Osteoblast (primary cell): ENCODE results near the gene KCNK5. TPM values are rescaled to one million over a fixed set of nuclear protein-coding genes. Genes with fewer than 3 reads are reported as not detected.

Experiments used
- DNase-seq: peaks from one replicate; pipeline ENCODE4 v3.0.0; 2011; ENCODE audit warnings: low spot score, mixed read lengths; ENCODE audit not compliant: insufficient read length; ENCODE audit errors: missing footprints
- H2AFZ ChIP-seq: 2 replicates; pipeline ENCODE4 v1.6.0; 2011; ENCODE audit warnings: mild to moderate bottlenecking, low read length
- H3K27ac ChIP-seq: 2 replicates; pipeline ENCODE4 v1.5.1; 2011; ENCODE audit warnings: mild to moderate bottlenecking, low read depth, low read length, moderate library complexity
- H3K27me3 ChIP-seq: 2 replicates; pipeline ENCODE4 v1.6.0; 2012; ENCODE audit warnings: mild to moderate bottlenecking, control low read depth, inconsistent platforms, low read length, moderate library complexity; ENCODE audit not compliant: insufficient read depth
- H3K36me3 ChIP-seq: 2 replicates; pipeline ENCODE4 v1.5.1; 2011; ENCODE audit warnings: mild to moderate bottlenecking, low read length, control low read depth, moderate library complexity; ENCODE audit not compliant: insufficient read depth
- H3K4me1 ChIP-seq: 2 replicates; pipeline ENCODE4 v1.5.1; 2011; ENCODE audit warnings: mild to moderate bottlenecking, low read length, control low read depth, moderate library complexity; ENCODE audit not compliant: insufficient read depth
- H3K4me2 ChIP-seq: 2 replicates; pipeline ENCODE4 v1.6.0; 2011; ENCODE audit warnings: mild to moderate bottlenecking, low read length; ENCODE audit not compliant: insufficient read depth
- H3K4me3 ChIP-seq: fragments of 200-600 bp; sonication (generic); 3 replicates; pipeline ENCODE4 v1.5.1; 2012; ENCODE audit warnings: mild to moderate bottlenecking, low read length, inconsistent platforms; ENCODE audit not compliant: insufficient read depth
- H3K79me2 ChIP-seq: 2 replicates; pipeline ENCODE4 v1.6.0; 2012; ENCODE audit warnings: mild to moderate bottlenecking, low read length, control low read depth, inconsistent platforms; ENCODE audit not compliant: insufficient read depth
- H3K9me3 ChIP-seq: 2 replicates; pipeline ENCODE4 v1.5.1; 2011; ENCODE audit warnings: low read depth, low read length, control low read depth
- H4K20me1 ChIP-seq: 2 replicates; pipeline ENCODE4 v1.6.0; 2012; ENCODE audit warnings: mild to moderate bottlenecking, low read length, control low read depth; ENCODE audit not compliant: insufficient read depth
- total RNA-seq: library from RNA; depleted of rRNA; stranded (reverse); fragments of >200 nt; gene quantifications from 2 replicates; pipeline ENCODE4 v1.2.3, GENCODE V29; 2012
- TF ChIP-seq, protein P1 (sequence below): IDR thresholded peaks from 2 replicates; pipeline ENCODE4 v1.5.1; 2011; ENCODE audit warnings: mild to moderate bottlenecking, low read depth, low read length, moderate library complexity; ENCODE audit errors: extremely low read depth

KCNK5 gene
- total RNA-seq, 1 donor: not detected

DNA sequence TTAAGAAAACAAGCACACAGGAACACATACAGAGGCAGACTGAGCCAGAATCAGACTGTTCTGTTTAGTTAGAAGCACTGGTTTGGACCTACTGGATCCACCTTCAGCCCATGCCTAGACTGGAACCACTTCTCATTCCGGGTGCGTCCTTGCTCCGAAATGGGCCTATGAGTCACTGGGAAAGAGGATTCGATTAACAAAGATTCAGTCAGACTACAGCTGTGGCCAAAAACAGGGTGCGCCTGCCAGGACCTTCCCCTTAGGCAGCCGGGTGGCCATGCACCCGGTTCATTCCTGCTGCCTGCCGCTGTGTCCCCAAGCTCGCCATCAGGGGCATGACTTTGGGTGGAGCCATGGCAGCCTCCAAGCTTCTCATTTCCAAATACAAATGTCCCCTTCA, 14.5 kb upstream of the KCNK5 start:
- H3K27ac ChIP-seq: no peak overlapping the region
- no peak overlapping the region for H3K4me3 ChIP-seq
- H2AFZ ChIP-seq: no peak overlapping the region
- no peaks in the 10 kb centered on the region for H4K20me1 ChIP-seq
- no peaks in the 10 kb centered on the region for H3K4me1 ChIP-seq
- H3K9me3 ChIP-seq: no peaks in the 10 kb centered on the region
- peak; percentile 49 for DNase-seq
- H3K36me3 ChIP-seq: no peaks in the 10 kb centered on the region
- TF ChIP-seq, protein P1, sequence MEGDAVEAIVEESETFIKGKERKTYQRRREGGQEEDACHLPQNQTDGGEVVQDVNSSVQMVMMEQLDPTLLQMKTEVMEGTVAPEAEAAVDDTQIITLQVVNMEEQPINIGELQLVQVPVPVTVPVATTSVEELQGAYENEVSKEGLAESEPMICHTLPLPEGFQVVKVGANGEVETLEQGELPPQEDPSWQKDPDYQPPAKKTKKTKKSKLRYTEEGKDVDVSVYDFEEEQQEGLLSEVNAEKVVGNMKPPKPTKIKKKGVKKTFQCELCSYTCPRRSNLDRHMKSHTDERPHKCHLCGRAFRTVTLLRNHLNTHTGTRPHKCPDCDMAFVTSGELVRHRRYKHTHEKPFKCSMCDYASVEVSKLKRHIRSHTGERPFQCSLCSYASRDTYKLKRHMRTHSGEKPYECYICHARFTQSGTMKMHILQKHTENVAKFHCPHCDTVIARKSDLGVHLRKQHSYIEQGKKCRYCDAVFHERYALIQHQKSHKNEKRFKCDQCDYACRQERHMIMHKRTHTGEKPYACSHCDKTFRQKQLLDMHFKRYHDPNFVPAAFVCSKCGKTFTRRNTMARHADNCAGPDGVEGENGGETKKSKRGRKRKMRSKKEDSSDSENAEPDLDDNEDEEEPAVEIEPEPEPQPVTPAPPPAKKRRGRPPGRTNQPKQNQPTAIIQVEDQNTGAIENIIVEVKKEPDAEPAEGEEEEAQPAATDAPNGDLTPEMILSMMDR: no peak
- no peak overlapping the region for H3K4me2 ChIP-seq
- no peaks in the 10 kb centered on the region for H3K27me3 ChIP-seq
- H3K79me2 ChIP-seq: no peaks in the 10 kb centered on the region

DNA sequence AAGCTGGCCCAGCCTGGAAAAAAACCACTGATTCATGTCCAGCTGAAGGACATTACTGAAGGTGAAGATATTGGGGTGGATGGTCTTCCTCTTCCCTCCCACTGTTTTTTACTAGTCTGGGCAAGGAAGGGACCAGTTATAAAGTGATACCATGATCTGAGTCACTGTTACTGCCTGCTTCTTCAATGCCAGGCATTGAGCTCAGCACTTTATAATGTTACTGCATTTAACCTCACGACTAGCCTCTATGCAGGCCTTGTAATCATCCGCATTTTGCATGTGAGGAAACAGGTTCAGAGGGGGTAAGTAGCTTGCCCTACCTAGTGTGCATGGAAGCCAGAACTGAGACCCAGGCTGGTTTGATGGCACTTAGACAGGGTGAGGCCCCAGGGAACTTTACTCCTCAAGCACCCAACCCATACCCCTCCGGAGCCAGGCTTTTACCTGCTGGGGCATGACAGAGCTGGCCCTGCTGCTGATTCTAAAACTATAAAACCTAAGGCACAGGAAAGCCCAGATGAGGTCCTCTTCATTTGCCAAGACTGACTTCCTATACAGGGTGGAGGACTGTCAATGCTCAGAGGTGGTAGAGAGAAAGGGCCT, 11.0 kb upstream of the KCNK5 start:
- Histone ChIP-seq H3K27me3 (no peaks in the 10 kb centered on the region), H3K4me1 (no peaks in the 10 kb centered on the region), H3K9me3 (no peaks in the 10 kb centered on the region), H3K79me2 (no peaks in the 10 kb centered on the region), H3K27ac (no peak overlapping the region), H3K4me2 (no peak overlapping the region), H3K36me3 (no peaks in the 10 kb centered on the region), H2AFZ (no peak overlapping the region), H3K4me3 (no peak overlapping the region), H4K20me1 (no peaks in the 10 kb centered on the region)
- TF ChIP-seq, protein P1: no peak
- DNase-seq: no peak

- Histone ChIP-seq H3K27me3 (no peaks in the 10 kb centered on the region), H3K36me3 (no peaks in the 10 kb centered on the region), H3K9me3 (no peaks in the 10 kb centered on the region), H3K4me2 (no peak overlapping the region), H3K27ac (no peak overlapping the region), H3K79me2 (no peaks in the 10 kb centered on the region), H3K4me1 (no peaks in the 10 kb centered on the region), H3K4me3 (no peak overlapping the region), H2AFZ (no peak overlapping the region), H4K20me1 (no peaks in the 10 kb centered on the region)
- DNase-seq: peak; percentile 77
- TF ChIP-seq, protein P1: no peak
These were observed 10.4 kb upstream of the KCNK5 start for GRCh38 chr6:39239527-39240154.

GRCh38 chr6:39236742-39237141, 7.5 kb upstream of the KCNK5 start:
- no peaks in the 10 kb centered on the region for H3K4me1 ChIP-seq
- H3K79me2 ChIP-seq: no peaks in the 10 kb centered on the region
- DNase-seq: no peak

More at GRCh38 chr6:39236742-39237141, 7.5 kb upstream of the KCNK5 start:
- no peak overlapping the region for H3K4me2 ChIP-seq
- no peak overlapping the region for H2AFZ ChIP-seq
- H3K27me3 ChIP-seq: no peaks in the 10 kb centered on the region
- no peak overlapping the region for H3K4me3 ChIP-seq
- no peaks in the 10 kb centered on the region for H3K36me3 ChIP-seq
- H3K27ac ChIP-seq: no peak overlapping the region
- H3K9me3 ChIP-seq: no peaks in the 10 kb centered on the region
- no peaks in the 10 kb centered on the region for H4K20me1 ChIP-seq
- TF ChIP-seq, protein P1: no peak
